GM21515 (cell line): ENCODE data around the gene TLR9.
A peak's percentile ranks its signal among the peaks of the same experiment; 100 is the strongest.

Source experiments
- ATAC-seq: cut with Tn5 transposase; IDR thresholded peaks from one replicate; pipeline ENCODE4 v1.9.1; 2021; ENCODE audit not compliant: unreplicated experiment

The TLR9 gene

DNA sequence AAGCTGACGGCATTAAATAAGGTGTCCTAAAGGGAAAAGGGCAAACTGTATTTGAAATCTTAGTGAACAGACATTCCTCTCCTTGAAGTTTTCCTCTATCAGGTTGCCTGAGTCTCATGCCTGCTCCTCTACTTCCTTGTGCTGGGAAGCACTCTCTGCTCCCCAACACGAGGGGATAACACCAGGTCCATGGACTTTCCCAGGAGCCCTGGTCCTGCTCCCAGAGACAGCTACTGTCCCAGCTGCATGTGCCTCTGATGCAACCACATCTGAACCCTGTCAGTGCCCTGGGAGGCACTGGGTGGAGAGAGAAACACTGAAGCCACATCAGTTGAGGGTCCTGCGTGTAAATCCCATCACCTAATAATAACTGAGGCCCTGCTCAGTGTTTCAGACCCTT lies 7.4 kb downstream of the TLR9 start:
- no peak for ATAC-seq

DNA sequence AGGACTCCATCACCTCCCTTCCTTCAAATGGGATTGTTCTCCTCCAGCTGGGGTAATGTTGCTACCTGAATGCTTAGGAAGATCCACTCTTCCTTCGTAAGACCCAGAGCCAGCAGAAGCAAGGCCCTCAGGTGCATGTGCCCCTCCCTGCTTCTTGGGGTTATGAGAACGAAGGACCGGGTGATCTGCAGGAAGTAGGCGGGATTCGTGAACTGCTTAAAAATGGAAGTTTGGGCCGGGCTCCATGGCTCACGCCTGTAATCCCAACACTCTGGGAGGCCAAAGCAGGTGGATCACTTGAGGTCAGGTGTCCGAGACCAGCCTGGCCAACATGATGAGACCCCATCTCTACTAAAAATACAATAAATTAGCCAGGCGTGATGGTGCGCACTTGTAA lies 8.0 kb downstream of the TLR9 start:
- no peak for ATAC-seq

DNA sequence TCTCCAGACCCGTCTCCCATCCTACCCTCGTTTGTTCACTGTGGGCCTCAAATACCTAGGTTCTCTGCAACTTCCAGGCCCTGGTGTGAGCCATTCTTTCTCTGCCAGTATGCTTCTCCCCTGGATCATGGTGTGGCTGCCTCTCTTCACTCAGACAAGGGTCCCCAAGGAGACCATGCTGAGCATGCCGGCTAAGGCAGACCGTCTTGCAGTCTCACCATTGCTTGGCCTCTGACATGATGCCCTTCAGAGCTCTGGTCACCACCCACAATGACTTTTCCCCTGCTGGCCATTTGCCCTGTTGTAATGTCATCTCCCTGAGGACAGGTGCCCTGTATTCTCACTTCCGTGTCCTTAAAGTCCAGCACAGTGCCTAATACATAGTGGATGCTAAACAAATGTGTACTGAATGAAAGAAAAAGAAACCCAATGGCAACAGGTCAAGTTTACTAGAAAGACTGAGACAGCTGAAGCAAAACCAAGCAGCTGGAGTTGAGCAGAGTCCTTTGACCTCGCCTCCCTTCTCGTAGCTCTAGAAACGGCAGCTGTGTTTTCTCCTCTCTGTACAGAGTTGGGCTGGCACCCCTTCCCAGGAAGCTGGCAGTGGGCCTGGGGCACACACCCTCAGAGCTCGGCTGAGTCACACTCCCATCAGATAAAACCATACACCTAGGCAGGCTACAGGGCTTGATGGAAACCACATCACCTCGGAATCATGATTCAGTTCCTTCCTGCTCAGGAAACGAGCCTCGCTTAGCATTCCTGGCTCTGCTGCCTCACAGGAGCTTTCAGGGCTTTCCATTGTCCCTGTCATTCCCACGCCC lies 8.6 kb downstream of the TLR9 start:
- no peak for ATAC-seq

DNA sequence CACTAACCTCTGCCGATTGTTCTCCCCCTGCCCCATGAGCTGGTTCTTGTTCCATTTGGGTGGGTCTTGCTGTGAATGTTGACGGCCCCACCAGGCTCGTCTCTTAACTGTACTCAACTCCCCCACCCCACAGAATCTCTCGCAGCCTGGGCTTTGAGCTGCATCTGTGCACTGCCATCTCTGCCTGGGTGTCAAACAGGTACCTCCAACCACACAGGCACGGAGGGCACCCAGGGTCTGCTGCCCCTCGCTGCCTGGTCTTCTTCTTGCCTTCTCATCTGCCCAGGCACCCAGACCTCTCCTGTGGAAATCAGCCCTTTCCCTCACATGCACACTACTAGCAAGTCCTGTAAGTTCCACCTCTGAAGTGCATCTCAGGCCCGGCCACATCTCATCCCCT lies 10.1 kb downstream of the TLR9 start:
- ATAC-seq, result no peak

DNA sequence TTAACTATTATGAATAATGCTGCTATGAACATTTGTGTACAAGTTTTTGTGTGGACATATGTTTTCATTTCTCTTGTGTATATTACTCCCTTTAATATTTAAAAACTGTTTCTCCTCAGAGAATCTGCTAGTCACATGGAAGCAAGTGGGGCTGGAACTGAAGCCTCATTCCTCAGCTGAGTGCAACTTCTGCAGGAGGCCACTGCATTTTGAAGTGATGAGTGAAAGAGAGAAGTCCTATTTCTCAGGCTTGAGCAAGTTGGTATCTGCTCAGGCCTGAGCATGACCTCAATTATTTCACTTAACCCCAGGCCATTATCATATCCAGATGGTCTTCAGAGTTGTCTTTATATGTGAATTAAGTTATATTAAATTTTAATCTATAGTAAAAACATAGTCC lies 11.5 kb downstream of the TLR9 start:
- no peak for ATAC-seq

DNA sequence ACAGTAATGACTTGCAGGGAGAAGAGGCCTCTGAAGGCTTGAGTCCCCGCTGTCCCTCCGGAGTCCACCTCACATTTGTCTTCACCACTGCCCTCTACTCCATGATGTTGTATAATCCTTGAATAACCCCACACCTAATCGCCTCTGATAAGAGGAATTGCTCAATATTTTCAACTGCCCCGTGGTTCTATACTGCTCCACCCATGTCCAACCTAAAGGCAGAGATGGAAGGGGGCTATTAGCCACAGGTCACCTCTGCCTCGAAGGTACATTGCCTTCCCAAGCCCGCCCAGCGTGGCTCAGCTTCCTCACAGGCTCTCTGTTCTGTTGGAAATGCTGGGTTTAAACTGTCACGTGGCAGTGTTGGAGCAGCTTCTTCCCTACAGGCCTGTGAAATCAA lies 12.4 kb downstream of the TLR9 start:
- no peak for ATAC-seq

DNA sequence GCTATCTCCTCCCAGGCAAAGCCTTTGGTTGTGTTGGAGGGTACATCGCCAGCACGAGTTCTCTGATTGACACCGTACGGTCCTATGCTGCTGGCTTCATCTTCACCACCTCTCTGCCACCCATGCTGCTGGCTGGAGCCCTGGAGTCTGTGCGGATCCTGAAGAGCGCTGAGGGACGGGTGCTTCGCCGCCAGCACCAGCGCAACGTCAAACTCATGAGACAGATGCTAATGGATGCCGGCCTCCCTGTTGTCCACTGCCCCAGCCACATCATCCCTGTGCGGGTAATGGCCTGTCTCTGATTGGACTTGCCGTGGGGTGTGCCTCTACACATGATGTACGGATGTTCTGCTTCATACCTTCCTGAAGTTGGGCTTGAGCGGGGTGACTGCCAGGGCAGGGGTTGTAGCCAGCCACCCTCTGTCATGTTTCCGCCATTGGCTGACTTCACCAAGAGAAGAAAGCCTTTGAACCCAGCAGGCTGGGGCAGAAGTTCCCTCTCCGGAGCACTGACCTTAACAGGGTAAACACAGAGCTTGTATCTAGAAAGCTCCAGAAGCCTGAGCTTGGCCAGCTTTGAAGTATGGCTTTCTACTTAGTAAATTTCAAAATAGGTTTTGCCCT lies 14.1 kb downstream of the TLR9 start:
- ATAC-seq, result no peak

DNA sequence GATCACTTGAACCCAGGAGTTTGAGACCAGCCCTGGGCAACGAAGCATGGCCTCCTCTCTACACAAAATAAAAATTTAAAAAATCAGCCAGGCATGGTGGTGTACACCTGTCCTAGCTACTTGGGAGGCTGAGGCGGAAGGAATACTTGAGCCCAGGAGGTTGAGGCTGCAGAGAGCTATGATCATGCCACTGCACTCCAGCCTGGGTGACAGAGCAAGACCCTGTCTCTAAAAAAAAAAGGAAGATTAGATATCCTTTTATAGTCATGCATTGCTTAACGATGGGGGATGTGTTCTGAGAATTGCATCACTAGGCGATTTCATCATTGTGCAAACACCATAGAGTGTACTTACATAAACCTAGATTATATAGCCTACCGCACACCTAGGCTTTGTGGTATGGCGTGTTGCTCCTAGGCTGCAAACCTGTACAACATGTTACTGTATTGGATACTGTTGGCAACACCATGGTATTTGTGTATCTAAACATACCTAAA lies 14.8 kb downstream of the TLR9 start:
- ATAC-seq, result no peak

DNA sequence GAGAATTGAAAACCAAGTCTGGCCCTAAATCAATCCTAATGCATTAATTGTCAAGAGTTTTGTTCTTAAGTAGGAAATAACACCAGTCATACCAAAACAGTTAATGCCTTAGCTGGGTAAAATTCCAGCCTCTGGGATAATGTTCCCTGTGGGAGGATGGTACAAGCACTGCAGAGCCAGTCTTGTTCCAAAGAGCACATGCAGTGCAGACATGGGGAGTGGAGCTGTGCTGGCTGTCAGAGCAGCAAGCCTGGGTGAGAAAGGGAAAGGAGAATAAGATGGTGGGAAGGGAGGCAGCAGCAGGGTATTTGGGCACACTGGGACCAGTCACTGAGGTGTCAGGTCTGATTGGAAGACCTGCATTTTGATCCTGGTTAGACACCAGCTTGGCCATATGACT lies 15.4 kb downstream of the TLR9 start:
- no peak for ATAC-seq

DNA sequence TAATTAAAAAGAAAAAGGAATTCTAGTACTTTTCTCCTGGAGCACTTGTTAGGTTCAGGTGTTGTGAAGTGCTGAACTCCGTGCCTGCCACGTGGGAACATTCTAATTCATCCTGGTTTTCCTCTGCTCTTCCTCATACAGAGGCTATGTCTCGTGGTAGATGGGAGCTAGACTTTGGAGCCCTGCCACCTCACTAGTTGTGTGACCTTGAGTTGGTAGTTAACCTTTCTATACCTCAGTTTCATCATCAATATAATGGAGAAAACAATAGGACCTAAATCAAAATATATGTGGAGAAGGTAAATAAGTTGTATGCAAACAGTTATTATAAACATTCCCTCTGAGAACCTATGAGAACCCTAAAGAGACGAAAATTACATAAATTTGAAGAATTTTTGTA lies 16.9 kb downstream of the TLR9 start:
- no peak for ATAC-seq

DNA sequence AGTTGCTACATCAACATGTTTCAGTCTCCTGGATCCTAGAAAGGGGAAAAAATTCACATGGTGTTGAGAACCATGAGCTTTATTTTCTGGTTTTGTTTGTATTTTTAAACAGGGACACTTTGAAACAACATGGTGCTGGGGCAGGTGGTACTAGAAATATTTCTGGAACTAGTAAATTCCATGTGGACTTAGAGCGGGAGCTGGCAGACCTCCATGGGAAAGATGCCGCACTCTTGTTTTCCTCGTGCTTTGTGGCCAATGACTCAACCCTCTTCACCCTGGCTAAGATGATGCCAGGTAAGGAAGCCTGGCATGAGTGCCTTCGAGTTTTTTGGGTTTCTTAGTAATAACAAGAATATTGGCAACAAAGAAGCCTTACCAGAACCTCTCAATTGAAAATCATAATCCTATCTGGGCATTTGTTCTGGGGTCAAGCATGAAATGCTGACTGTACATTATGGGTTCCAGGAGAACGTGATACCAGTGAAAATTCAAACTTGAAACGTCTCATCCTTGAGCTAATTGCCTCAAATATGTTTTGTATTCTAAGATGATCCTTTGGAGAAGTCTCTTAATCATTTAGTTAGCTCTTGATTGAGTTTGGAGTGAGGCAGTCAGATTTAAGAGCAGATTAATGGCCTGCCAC lies 19.6 kb downstream of the TLR9 start:
- ATAC-seq, result no peak

DNA sequence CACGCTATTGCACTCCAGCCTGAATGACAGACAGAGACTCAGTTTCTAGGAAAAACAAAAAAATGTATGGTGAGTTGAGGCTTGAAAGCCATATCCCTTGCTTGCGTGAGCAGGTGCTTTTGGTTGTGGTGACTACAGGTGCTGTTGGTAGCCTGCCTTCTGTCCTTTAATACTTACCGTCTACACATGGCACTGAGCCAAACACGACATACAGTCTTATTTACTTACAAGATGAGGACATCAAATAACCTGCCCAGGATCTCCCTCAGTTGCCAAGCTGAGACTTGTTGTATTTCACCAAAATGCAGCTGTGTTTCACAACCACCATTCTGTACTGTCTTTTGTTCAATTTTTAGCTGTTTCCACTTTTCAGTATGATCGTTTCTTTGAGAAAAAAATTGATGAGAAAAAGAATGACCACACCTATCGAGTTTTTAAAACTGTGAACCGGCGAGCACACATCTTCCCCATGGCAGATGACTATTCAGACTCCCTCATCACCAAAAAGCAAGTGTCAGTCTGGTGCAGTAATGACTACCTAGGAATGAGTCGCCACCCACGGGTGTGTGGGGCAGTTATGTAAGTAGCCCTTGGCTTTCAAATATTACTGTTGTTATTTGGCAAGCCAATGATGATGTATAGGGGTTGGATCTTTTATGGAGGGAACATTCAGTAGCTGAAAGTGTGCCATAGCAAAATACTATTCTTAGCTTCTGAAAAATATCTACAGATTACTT lies 20.9 kb downstream of the TLR9 start:
- no peak for ATAC-seq

DNA sequence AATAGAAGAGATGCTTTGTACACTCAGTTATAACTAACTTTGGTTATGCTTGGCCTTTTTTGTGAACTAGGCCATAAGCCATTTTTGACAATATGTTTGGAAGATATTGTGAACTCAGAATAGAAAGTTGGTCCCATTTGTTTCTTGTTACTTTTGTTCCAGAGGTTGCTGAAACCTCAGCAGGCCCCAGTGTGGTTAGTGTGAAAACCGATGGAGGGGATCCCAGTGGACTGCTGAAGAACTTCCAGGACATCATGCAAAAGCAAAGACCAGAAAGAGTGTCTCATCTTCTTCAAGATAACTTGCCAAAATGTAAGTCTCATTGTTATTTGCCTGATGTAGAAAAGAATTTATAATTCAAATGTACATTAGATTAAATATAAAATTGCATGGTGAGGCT lies 21.7 kb downstream of the TLR9 start:
- ATAC-seq, result no peak

DNA sequence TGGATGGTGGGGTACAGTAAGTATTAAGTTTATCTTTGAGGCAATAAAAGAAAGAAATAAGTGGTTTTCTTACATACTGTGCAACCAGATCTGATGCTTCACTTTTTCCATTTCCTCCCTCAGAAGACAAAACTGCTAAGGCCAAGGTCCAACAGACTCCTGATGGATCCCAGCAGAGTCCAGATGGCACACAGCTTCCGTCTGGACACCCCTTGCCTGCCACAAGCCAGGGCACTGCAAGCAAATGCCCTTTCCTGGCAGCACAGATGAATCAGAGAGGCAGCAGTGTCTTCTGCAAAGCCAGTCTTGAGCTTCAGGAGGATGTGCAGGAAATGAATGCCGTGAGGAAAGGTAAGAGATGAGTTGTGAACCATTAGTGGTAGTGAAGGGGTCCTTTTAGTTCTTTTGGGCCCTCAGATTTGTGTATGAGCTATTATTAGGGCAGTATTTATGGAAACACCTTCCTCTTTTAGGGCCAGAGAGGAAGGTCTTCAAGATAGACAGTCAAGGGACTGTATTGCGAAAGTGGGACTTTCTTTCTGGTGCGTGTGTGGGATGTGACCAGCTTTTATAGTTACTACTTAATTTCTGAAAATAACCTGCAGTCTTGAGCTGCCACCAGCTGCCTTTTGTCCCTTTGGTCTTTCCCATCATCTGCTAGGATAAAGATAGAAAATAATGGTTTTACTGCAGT lies 22.9 kb downstream of the TLR9 start:
- no peak for ATAC-seq

DNA sequence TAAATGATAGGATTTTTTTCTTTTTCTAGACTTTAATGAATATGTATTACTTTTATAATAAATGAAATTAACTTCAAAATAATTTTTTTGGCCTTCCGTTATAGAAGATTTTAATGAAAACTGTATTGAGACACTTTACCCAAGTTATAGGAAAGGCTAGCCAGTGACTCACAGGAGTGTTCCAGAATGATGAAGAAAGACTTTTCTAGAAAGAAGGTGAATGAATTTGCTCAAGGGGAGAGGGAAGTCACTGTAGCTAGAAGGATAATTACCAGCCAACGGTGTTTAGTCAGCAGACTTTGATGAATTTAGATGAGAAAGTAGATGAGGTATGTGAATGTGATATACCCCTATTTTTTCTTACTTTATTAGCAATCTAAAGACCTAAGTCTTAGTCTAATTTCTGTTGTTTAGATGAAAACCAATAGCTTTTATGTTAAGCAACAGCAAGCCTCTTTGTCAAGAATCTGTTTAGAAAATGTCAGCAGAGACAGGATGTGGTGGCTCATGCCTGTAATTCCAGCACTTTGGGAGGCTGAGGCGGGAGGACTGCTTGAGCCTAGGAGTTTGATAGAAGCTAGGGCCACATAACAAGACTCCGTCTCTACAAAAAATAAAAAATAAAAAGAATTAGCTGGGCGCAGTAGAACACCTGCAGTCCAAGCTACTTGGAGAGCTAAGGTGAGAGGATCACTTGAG lies 24.3 kb downstream of the TLR9 start:
- no peak for ATAC-seq

DNA sequence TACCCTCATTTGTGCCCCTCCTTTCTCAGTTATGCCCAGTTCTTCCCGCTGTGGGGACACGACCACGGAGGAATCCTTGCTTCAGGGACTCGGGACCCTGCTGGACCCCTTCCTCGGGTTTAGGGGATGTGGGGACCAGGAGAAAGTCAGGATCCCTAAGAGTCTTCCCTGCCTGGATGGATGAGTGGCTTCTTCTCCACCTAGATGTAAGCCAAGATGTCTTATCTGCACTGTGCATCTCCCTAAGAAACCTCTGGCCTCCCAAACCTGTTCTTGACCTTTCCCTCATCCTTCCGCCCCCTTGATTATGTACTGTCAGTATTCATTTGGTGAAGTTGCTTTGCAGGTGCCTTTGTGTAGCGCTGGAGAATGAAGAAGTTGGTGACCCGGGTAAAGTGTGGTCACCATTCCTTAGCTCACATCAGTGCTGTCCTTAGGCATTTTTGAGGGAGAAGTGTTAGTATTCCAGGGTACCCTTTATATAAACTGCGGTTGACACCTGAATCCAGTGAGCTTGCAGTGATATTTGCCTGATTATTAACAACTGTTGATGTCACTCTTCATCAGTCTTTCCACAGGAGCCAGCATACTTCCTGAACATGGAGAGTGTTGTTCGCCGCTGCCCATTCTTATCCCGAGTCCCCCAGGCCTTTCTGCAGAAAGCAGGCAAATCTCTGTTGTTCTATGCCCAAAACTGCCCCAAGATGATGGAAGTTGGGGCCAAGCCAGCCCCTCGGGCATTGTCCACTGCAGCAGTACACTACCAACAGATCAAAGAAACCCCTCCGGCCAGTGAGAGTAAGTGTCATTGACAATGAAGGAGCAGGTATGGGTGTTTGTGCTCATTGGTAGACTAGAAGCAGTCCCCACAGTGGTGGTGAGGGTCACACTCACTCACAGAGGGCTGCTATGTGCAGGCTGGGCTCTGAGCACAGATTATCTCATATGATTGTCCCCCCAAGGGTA lies 26.5 kb downstream of the TLR9 start:
- ATAC-seq, result no peak

DNA sequence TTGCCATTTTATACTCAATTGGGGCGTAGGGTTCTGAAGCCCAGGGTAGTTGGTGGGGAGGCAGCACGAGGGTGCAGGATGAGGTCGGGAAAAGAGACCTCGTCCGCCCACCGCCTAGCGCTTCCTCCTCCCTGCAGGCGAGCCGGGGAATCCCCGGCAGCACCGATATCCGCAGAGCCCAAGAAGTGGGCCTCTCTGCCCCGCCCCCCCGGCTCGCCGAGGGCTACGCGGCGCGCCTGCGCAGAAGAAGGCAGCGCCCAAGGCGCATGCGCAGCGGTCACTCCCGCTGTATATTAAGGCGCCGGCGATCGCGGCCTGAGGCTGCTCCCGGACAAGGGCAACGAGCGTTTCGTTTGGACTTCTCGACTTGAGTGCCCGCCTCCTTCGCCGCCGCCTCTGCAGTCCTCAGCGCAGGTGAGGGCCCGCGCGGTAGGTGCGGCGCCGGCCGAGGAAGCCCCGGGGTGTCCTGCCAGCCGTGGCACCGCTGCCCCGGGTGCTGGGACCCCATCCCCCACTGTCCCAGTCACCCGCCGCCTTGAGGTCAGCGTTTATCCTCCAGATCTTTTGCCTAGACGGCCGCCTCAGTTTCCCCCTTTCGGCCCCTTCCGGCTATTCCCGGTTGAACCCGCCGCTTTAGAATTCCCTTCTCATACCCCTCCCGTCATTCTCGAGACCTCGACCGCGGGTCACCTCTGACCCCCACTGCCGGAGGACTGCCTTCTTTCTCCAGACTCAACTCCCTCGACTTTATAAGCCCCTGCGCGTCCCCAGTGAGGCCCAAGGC lies 27.4 kb downstream of the TLR9 start, which contains the start of gene ALAS1:
TSS of gene ALAS1 (plus strand) at position 319 of the 784 bp plus-strand sequence. CDS start 1,082 bp downstream, outside the sequence.
- ATAC-seq, result peak; percentile 80

DNA sequence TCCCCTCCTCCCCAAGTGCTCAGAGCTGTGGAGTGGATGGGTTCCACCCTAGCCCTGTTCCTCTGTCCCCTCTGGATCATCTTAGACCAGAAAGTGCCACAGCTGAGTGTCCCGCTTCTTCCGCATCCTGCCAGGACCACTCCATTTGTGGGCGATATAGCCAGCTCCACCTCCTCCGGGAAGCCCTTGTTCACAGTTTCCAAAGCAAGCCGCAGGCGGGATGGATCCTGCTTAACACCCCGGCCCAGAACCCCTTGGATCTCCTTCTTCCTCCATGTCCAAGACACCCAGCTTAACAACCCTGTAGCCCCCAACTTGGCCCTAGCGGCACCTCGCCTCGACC lies 28.0 kb downstream of the TLR9 start:
- no peak for ATAC-seq
